H1 (cell line): ENCODE results near the gene KAT5. TPM values are rescaled to one million over a fixed set of nuclear protein-coding genes. Genes with fewer than 3 reads are reported as not detected.

Experiments
- FOSL1 ChIP-seq: IDR thresholded peaks from 2 replicates; pipeline ENCODE4 v1.6.1; 2011; ENCODE audit warnings: mild to moderate bottlenecking, low read depth, low read length, moderate library complexity; ENCODE audit not compliant: insufficient read depth
- KDM4A ChIP-seq: IDR thresholded peaks from one replicate; pipeline ENCODE4 v1.7.1; 2012; ENCODE audit warnings: low read depth, mild to moderate bottlenecking, moderate library complexity, low read length, inconsistent platforms; ENCODE audit not compliant: severe bottlenecking
- TAF1 ChIP-seq: IDR thresholded peaks from 2 replicates; pipeline ENCODE4 v1.6.1; 2011; ENCODE audit warnings: mild to moderate bottlenecking, low read depth, low read length
- polyA plus RNA-seq, 7 experiments: library from polyadenylated mRNA; depleted of rRNA in 3 of 7; stranded (reverse) in 5 of 7; unstranded in 2 of 7; fragments of >200 nt in 5 of 7; fragments of 200-250 nt in 2 of 7; gene quantifications; 1 replicate in 5 of 7; 2 replicates in 1 of 7; 4 replicates in 1 of 7; pipeline versions ENCODE4 v1.2.1 to v1.2.3, GENCODE V29; 2011 to 2013; ENCODE audit warnings: missing spikeins in 2 of 7, mixed read lengths in 2 of 7
- total RNA-seq: library from RNA; stranded (reverse); fragmentation: NEBNext Ultra II Directional; extraction: Animal tissue kit (Norgen Biotek cat#: 25700); gene quantifications from 2 replicates; pipeline ENCODE4 v1.2.1, GENCODE V29; 2021

The KAT5 gene
- total and polyA plus RNA-seq, 2 of the 8 experiments (the other 6 are each of a cell fraction or from before 2014, with no cell fraction given) = 26.7 to 37.4 TPM

GRCh38 chr11:65726660-65727059 is 14.6 kb downstream of the KAT5 start (continued):
- TF ChIP-seq KDM4A (no peak), TAF1 (no peak), FOSL1 (no peak)
